HAP-1 (cell line): Measurements from ENCODE around the gene AHDC1.
A peak's percentile ranks its signal among the peaks of the same experiment; 100 is the strongest.

Experiments
- DNase-seq, 2 experiments: peaks; one replicate each; pipeline ENCODE4 v3.0.0-alpha.2; 2016 to 2020; ENCODE audit warnings: low spot score in 2 of 2
- H3K27me3 ChIP-seq: fragments of 250-450 bp; sonication (Bioruptor Pico); 2 replicates; pipeline ENCODE4 v1.5.1; 2020; ENCODE audit warnings: low read depth, mild to moderate bottlenecking, moderate library complexity
- H3K36me3 ChIP-seq: fragments of 250-450 bp; sonication (Bioruptor Pico); replicated peaks from 2 replicates; pipeline ENCODE4 v1.5.1; 2020; ENCODE audit warnings: mild to moderate bottlenecking
- H3K4me1 ChIP-seq: fragments of 250-450 bp; sonication (Bioruptor Pico); 2 replicates; pipeline ENCODE4 v1.5.1; 2020; ENCODE audit warnings: mild to moderate bottlenecking
- H3K4me3 ChIP-seq: fragments of 250-450 bp; sonication (Bioruptor Pico); 2 replicates; pipeline ENCODE4 v1.5.1; 2020; ENCODE audit warnings: mild to moderate bottlenecking, moderate library complexity
- H3K9me3 ChIP-seq: fragments of 250-450 bp; sonication (Bioruptor Pico); 2 replicates; pipeline ENCODE4 v1.5.1; 2020; ENCODE audit warnings: mild to moderate bottlenecking, moderate library complexity
- in situ Hi-C: fragments of 300-500 bp; cut with MboI; formaldehyde crosslinking; loops from 3 replicates; pipeline ENCODE4 v1.14.3; 2020; ENCODE audit warnings: low sequenced_read_pairs, inconsistent platforms, mixed read lengths

AHDC1 gene

GRCh38 chr1:27523337-27524020 is 80.5 kb downstream of the AHDC1 start:
- in situ Hi-C loops = no loop called here
- Histone ChIP-seq H3K9me3 (no peaks in the 10 kb centered on the region), H3K4me1 (peaks cover 6% of the 10 kb centered on the region), H3K36me3 (no peaks in the 10 kb centered on the region), H3K27me3 (no peaks in the 10 kb centered on the region), H3K4me3 (no peak overlapping the region)
- no peak for DNase-seq

GRCh38 chr1:27522432-27523336 is 81.3 kb downstream of the AHDC1 start:
- H3K4me3 ChIP-seq = no peak overlapping the region

GRCh38 chr1:27521861-27522431 is 82.0 kb downstream of the AHDC1 start:
- Histone ChIP-seq H3K9me3 (no peaks in the 10 kb centered on the region), H3K4me3 (no peak overlapping the region), H3K36me3 (no peaks in the 10 kb centered on the region), H3K4me1 (peaks cover 6% of the 10 kb centered on the region), H3K27me3 (no peaks in the 10 kb centered on the region)
- no peak for DNase-seq
- in situ Hi-C loops = no loop called here

More at GRCh38 chr1:27522432-27523336, 81.3 kb downstream of the AHDC1 start:
- H3K27me3 ChIP-seq = no peaks in the 10 kb centered on the region
- no peaks in the 10 kb centered on the region for H3K36me3 ChIP-seq
- in situ Hi-C loops = no loop called here
- peaks cover 6% of the 10 kb centered on the region for H3K4me1 ChIP-seq
- no peaks in the 10 kb centered on the region for H3K9me3 ChIP-seq
- peak in 1 of 2 experiments; percentile 46 for DNase-seq

- in situ Hi-C loops = no loop called here
Measured at GRCh38 chr1:27521336-27521831, 82.6 kb downstream of the AHDC1 start.

GRCh38 chr1:27520651-27521050 is 83.3 kb downstream of the AHDC1 start:
- Histone ChIP-seq H3K27me3 (no peaks in the 10 kb centered on the region), H3K36me3 (no peaks in the 10 kb centered on the region), H3K4me3 (no peak overlapping the region), H3K4me1 (peaks cover 3% of the 10 kb centered on the region), H3K9me3 (no peaks in the 10 kb centered on the region)
- in situ Hi-C loops = no loop called here
- DNase-seq = no peak

More at GRCh38 chr1:27521336-27521831, 82.6 kb downstream of the AHDC1 start:
- no peaks in the 10 kb centered on the region for H3K27me3 ChIP-seq
- H3K4me1 ChIP-seq = peaks cover 6% of the 10 kb centered on the region
- H3K36me3 ChIP-seq = no peaks in the 10 kb centered on the region
- DNase-seq = no peak
- H3K4me3 ChIP-seq = no peak overlapping the region
- H3K9me3 ChIP-seq = no peaks in the 10 kb centered on the region

- Histone ChIP-seq H3K4me1 (no peaks in the 10 kb centered on the region), H3K4me3 (no peak overlapping the region), H3K36me3 (no peaks in the 10 kb centered on the region), H3K9me3 (no peaks in the 10 kb centered on the region), H3K27me3 (no peaks in the 10 kb centered on the region)
- in situ Hi-C loops = no loop called here
- no peak for DNase-seq
Measured at GRCh38 chr1:27519331-27520258, 84.3 kb downstream of the AHDC1 start.

- Histone ChIP-seq H3K27me3 (no peaks in the 10 kb centered on the region), H3K36me3 (no peaks in the 10 kb centered on the region), H3K4me1 (no peaks in the 10 kb centered on the region), H3K9me3 (no peaks in the 10 kb centered on the region), H3K4me3 (no peak overlapping the region)
- DNase-seq = no peak
- in situ Hi-C loops = no loop called here
Measured at GRCh38 chr1:27518808-27519207, 85.1 kb downstream of the AHDC1 start.

- H3K27me3 ChIP-seq = no peaks in the 10 kb centered on the region
- no peak for DNase-seq
- in situ Hi-C loops = no loop called here
Measured at GRCh38 chr1:27517907-27518718, 85.8 kb downstream of the AHDC1 start.

GRCh38 chr1:27517301-27517700 is 86.6 kb downstream of the AHDC1 start:
- no peak for DNase-seq
- H3K27me3 ChIP-seq = no peaks in the 10 kb centered on the region
- no peak overlapping the region for H3K4me3 ChIP-seq
- H3K9me3 ChIP-seq = no peaks in the 10 kb centered on the region
- no peaks in the 10 kb centered on the region for H3K4me1 ChIP-seq
- in situ Hi-C loops = no loop called here
- H3K36me3 ChIP-seq = no peaks in the 10 kb centered on the region

More at GRCh38 chr1:27517907-27518718, 85.8 kb downstream of the AHDC1 start:
- Histone ChIP-seq H3K9me3 (no peaks in the 10 kb centered on the region), H3K36me3 (no peaks in the 10 kb centered on the region), H3K4me3 (no peak overlapping the region), H3K4me1 (no peaks in the 10 kb centered on the region)

GRCh38 chr1:27515626-27516025 is 88.3 kb downstream of the AHDC1 start:
- no peaks in the 10 kb centered on the region for H3K4me1 ChIP-seq
- no peaks in the 10 kb centered on the region for H3K27me3 ChIP-seq
- in situ Hi-C loops = no loop called here
- H3K4me3 ChIP-seq = no peak overlapping the region
- DNase-seq = no peak
- no peaks in the 10 kb centered on the region for H3K36me3 ChIP-seq
- H3K9me3 ChIP-seq = no peaks in the 10 kb centered on the region

GRCh38 chr1:27513958-27514357 is 90.0 kb downstream of the AHDC1 start:
- no peaks in the 10 kb centered on the region for H3K27me3 ChIP-seq
- in situ Hi-C loops = no loop called here
- no peaks in the 10 kb centered on the region for H3K9me3 ChIP-seq
- H3K4me1 ChIP-seq = no peaks in the 10 kb centered on the region
- no peak overlapping the region for H3K4me3 ChIP-seq
- no peaks in the 10 kb centered on the region for H3K36me3 ChIP-seq
- DNase-seq = no peak

- in situ Hi-C loops = no loop called here
- no peaks in the 10 kb centered on the region for H3K27me3 ChIP-seq
- H3K9me3 ChIP-seq = no peaks in the 10 kb centered on the region
- no peaks in the 10 kb centered on the region for H3K4me1 ChIP-seq
- no peak for DNase-seq
- H3K36me3 ChIP-seq = no peaks in the 10 kb centered on the region
- H3K4me3 ChIP-seq = no peak overlapping the region
Measured at GRCh38 chr1:27513528-27513927, 90.4 kb downstream of the AHDC1 start.
